Smooth muscle cell (in vitro differentiated cells): ENCODE measurements around the gene TNNC2. TPM values are rescaled to one million over a fixed set of nuclear protein-coding genes. Genes with fewer than 3 reads are reported as not detected.

Experiments
- DNase-seq: peaks from one replicate; lab custom pipeline; 2025; ENCODE audit not compliant: unreplicated experiment; lab: John Stamatoyannopoulos, UW
- H2AFZ ChIP-seq: fragments of 200-600 bp; sonication (generic); 2 replicates; pipeline ENCODE4 v1.6.0; 2016; ENCODE audit warnings: antibody characterized with exemption, low read depth, mild to moderate bottlenecking
- H3F3A ChIP-seq: fragments of 200-600 bp; sonication (generic); 2 replicates; pipeline ENCODE4 v1.6.0; 2017; ENCODE audit warnings: antibody characterized with exemption, low read depth
- H3K27ac ChIP-seq: fragments of 200-600 bp; sonication (generic); 2 replicates; pipeline ENCODE4 v1.5.1; 2016; ENCODE audit warnings: low read depth, mild to moderate bottlenecking
- H3K27me3 ChIP-seq: fragments of 200-600 bp; sonication (generic); 2 replicates; pipeline ENCODE4 v1.6.1; 2016; ENCODE audit warnings: low read depth, mild to moderate bottlenecking
- H3K36me3 ChIP-seq: fragments of 200-600 bp; sonication (generic); 2 replicates; pipeline ENCODE4 v1.5.1; 2016; ENCODE audit warnings: low read depth
- H3K4me1 ChIP-seq: fragments of 200-600 bp; sonication (generic); 2 replicates; pipeline ENCODE4 v1.5.1; 2016; ENCODE audit warnings: low read depth
- H3K4me2 ChIP-seq: fragments of 200-600 bp; sonication (generic); 2 replicates; pipeline ENCODE4 v1.6.0; 2016; ENCODE audit warnings: mild to moderate bottlenecking
- H3K4me3 ChIP-seq: fragments of 200-600 bp; sonication (generic); 2 replicates; pipeline ENCODE4 v1.5.1; 2016; ENCODE audit warnings: mild to moderate bottlenecking
- H3K79me2 ChIP-seq: fragments of 200-600 bp; sonication (generic); 2 replicates; pipeline ENCODE4 v1.6.0; 2016; ENCODE audit warnings: low read depth, mild to moderate bottlenecking
- H3K9ac ChIP-seq: fragments of 200-600 bp; sonication (generic); 2 replicates; pipeline ENCODE4 v1.6.0; 2016; ENCODE audit warnings: low read depth
- H3K9me3 ChIP-seq: fragments of 200-600 bp; sonication (generic); replicated peaks from 2 replicates; pipeline ENCODE4 v1.5.1; 2016; ENCODE audit warnings: low read depth
- H4K20me1 ChIP-seq: fragments of 200-600 bp; sonication (generic); 2 replicates; pipeline ENCODE4 v1.6.0; 2016; ENCODE audit warnings: low read depth
- WGBS: methylation state at CpG from one replicate; pipeline ENCODE4 v1.1.7; 2016; ENCODE audit warnings: low lambda C conversion rate; 5-methylcytosine and 5-hydroxymethylcytosine counted together
- polyA plus RNA-seq: library from polyadenylated mRNA; unstranded; fragments of >200 nt; fragmentation: Nextera tagmentation; extraction: Ambion mirVana; gene quantifications from 2 replicates; pipeline ENCODE4 v1.2.1, GENCODE V29; 2016
- total RNA-seq: library from RNA; depleted of rRNA; stranded (reverse); fragments of >200 nt; gene quantifications from 2 replicates; pipeline ENCODE4 v1.2.3, GENCODE V29; 2014
- TF ChIP-seq, protein P1 (sequence below): fragments of 200-600 bp; sonication (generic); IDR thresholded peaks from 2 replicates; pipeline ENCODE4 v1.5.1; 2017; ENCODE audit warnings: borderline replicate concordance, mild to moderate bottlenecking, antibody characterized with exemption; ENCODE audit not compliant: insufficient read depth, poor library complexity, severe bottlenecking

The TNNC2 gene
- total and polyA plus RNA-seq, 2 experiments from 2014 or later: 0.78 to 1.7 TPM

DNA sequence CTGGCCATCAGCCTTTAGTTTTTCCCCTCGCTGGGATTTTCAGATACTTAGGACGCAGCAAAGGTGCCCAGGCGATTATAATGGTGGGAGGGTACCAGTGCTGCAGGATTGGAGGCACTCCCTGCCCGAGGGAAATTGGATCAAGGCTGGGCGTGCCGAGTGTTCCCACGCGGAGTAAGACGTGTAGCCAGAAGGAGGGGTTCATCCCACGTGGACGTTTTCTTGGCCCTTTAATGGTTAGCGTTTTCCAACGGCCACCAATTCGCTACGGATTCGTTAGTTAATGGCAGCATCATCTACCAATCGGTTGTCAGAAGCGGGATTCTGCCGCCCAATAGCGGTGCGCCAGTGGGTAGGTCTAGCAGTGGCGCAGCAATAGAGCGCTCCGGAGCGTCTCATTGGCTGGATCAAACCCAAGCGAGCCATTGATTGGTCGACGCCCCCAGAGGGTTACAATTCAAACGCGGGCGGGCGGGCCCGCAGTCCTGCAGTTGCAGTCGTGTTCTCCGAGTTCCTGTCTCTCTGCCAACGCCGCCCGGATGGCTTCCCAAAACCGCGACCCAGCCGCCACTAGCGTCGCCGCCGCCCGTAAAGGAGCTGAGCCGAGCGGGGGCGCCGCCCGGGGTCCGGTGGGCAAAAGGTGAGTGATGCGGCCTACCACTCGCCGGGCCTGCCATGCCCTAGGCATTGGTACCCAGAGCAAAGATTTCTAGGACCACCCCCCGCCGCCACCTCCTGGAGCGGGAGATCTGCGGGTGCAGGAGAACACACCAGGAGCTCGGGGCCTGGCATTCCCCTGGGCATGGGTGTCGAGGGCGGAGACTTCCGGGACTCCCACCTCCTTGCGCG is 14.7 kb downstream of the TNNC2 start, which contains the start of gene UBE2C:
TSS of gene UBE2C (plus strand) at position 488 of the 849 bp plus-strand sequence. CDS start at position 540, 52 bp downstream.
- Histone ChIP-seq H3K4me2 (peak within 1 kb of the TSS; percentile 97), H3K4me1 (no peaks in the 10 kb centered on the region), H3K27ac (peak within 1 kb of the TSS; percentile 5), H3K9ac (peak within 1 kb of the TSS; percentile 47), H3F3A (peaks cover 26% of the 10 kb centered on the region), H4K20me1 (no peaks in the 10 kb centered on the region), H3K79me2 (peaks cover 24% of the 10 kb centered on the region), H2AFZ (peak within 1 kb of the TSS; percentile 67), H3K9me3 (no peaks in the 10 kb centered on the region), H3K4me3 (peak within 1 kb of the TSS; percentile 89), H3K36me3 (peaks cover 4% of the 10 kb centered on the region), H3K27me3 (no peaks in the 10 kb centered on the region)
- WGBS: 1% methylated on average over 64 of the region's 65 CpGs
- peak; percentile 78 for DNase-seq
- TF ChIP-seq, protein P1, sequence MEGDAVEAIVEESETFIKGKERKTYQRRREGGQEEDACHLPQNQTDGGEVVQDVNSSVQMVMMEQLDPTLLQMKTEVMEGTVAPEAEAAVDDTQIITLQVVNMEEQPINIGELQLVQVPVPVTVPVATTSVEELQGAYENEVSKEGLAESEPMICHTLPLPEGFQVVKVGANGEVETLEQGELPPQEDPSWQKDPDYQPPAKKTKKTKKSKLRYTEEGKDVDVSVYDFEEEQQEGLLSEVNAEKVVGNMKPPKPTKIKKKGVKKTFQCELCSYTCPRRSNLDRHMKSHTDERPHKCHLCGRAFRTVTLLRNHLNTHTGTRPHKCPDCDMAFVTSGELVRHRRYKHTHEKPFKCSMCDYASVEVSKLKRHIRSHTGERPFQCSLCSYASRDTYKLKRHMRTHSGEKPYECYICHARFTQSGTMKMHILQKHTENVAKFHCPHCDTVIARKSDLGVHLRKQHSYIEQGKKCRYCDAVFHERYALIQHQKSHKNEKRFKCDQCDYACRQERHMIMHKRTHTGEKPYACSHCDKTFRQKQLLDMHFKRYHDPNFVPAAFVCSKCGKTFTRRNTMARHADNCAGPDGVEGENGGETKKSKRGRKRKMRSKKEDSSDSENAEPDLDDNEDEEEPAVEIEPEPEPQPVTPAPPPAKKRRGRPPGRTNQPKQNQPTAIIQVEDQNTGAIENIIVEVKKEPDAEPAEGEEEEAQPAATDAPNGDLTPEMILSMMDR: no peak

DNA sequence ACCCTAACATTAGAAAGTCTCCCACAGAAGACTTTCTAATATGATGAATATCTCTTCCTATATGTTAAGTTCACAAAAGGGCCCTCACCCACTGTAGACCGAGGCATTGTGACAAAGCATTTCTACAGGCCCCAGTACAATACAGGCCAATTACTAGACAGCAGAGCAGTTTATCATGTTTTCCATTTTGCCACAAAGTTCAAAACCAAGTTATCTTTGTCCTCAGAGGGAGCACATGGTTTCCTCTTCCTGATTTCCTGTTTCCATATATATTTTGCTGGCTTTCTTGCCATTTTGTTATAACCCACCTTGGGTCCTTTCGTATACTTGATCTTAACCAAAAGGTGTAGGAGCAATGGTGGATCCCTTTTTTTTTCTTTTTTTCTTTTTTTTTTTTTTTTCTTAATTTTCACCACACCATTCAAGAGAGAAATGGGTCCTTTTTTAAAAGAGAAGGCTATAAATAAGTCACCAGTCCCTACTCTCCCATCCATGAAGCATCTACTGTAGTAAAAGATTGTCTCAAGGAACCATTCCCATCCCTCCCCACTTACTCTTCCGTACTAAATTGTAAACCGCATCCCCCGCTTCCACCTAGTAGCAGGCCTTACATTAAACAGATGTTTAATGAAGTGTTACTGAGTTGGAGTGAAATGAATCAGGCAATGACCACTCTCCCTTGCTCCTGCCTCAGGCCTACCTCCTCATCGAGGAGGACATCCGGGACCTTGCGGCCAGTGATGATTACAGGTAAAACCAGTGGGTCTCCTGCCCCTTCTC is 16.7 kb downstream of the TNNC2 start:
- no peaks in the 10 kb centered on the region for H3K9me3 ChIP-seq
- WGBS: 99% methylated on average over 8 of the region's 8 CpGs
- TF ChIP-seq, protein P1: no peak
- H3K36me3 ChIP-seq: peaks cover 7% of the 10 kb centered on the region
- H2AFZ ChIP-seq: no peak overlapping the region
- peaks cover 17% of the 10 kb centered on the region for H3F3A ChIP-seq
- H3K4me2 ChIP-seq: no peak overlapping the region
- H3K79me2 ChIP-seq: peaks cover 24% of the 10 kb centered on the region
- no peak overlapping the region for H3K9ac ChIP-seq
- H3K4me3 ChIP-seq: no peak overlapping the region
- no peak overlapping the region for H3K27ac ChIP-seq
- no peaks in the 10 kb centered on the region for H3K27me3 ChIP-seq
- H3K4me1 ChIP-seq: no peaks in the 10 kb centered on the region
- H4K20me1 ChIP-seq: no peaks in the 10 kb centered on the region
- no peak for DNase-seq

DNA sequence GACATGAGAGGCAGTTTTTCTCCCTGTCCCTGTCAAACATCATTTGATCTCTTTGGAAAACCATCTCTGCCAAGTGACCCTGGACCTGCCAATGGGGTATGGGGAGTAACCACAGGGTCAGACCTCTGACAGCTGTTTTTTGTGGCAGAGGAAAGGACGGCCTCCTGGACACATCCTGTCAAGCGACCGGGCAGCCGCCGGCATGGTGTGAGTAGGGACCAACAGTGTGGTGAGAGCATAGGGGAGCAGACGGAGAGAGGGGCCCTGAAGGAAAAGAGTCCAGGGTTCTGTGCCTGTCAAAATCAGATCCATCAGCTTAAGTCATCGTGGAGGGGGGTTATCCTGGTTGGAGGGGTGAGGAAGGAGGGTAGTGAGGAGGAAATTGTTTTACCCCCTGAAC is 25.3 kb downstream of the TNNC2 start:
- WGBS: 94% methylated on average over 7 of the region's 7 CpGs
- no peak overlapping the region for H2AFZ ChIP-seq

More for the DNA sequence above, 25.3 kb downstream of the TNNC2 start:
- Histone ChIP-seq H3F3A (no peaks in the 10 kb centered on the region), H3K79me2 (no peaks in the 10 kb centered on the region), H3K9me3 (no peaks in the 10 kb centered on the region), H3K27ac (no peak overlapping the region), H3K4me2 (no peak overlapping the region), H3K27me3 (no peaks in the 10 kb centered on the region), H3K36me3 (peaks cover 12% of the 10 kb centered on the region), H3K4me1 (no peaks in the 10 kb centered on the region), H3K4me3 (no peak overlapping the region), H4K20me1 (peaks cover 3% of the 10 kb centered on the region), H3K9ac (no peak overlapping the region)
- no peak for DNase-seq
- TF ChIP-seq, protein P1: no peak
